ENCODE data around the gene DPEP1. TPM values are rescaled to one million over a fixed set of nuclear protein-coding genes. Genes with fewer than 3 reads are reported as not detected.

DPEP1 gene
- total RNA-seq, 1 donor from 2014 or later = not detected

DNA sequence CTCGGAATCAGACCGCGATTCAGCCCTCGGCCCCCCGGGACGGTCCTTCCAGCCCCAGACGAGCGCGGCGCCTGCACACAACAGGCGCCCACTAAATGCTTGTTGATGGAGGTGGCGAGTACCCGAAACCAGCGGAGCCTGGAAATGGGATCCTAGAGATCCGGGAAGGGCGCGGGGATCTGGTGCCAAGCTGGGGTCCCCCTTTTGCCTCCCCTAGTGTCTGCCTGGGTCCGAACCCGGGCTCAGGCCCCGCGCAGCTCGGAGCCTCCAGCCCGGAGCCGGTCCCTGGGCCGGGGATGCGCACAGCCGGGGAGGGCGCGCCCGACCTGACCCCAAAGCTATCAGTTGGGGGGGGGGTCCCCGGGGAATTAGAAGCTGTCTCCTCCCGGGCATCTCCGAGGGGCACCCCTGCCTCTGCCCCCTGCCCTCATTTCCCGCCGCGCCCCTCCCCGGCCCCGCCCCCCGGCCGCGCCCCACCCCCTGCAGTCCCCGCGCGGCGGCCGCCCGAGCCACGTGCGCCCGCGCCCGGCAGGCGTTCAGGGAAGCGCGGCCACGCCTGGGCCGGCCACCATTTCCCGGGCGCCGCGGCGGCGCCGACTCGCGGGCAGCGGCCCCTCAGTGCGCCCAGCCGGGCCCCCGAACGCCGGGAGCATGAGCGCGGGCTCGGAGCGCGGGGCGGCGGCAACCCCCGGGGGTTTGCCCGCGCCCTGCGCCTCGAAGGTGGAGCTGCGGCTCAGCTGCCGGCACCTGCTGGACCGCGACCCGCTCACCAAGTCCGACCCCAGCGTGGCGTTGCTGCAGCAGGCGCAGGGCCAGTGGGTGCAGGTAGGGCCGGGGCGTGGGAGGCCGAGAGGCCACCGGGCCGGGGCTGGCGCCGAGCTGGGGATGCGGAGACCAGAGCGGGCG, 37.9 kb upstream of the DPEP1 start, which contains the start of gene CPNE7:
CPNE7 (plus strand) TSS at position 512 of the 906 bp plus-strand sequence; CDS start at position 652, 140 bp downstream.
- no peak for TF ChIP-seq CTCF (IDR thresholded peaks at IDR 0.05)
- Mint-ChIP-seq H3K4me1 (ENCODE audit: unreplicated experiment) (peaks cover 16% of the 10 kb centered on the region), H3K27me3 (ENCODE audit: unreplicated experiment) (no peaks in the 10 kb centered on the region), H3K36me3 (ENCODE audit: unreplicated experiment) (no peaks in the 10 kb centered on the region), H3K4me3 (ENCODE audit: unreplicated experiment) (peak within 1 kb of the TSS; percentile 63), H3K9me3 (ENCODE audit: unreplicated experiment) (no peaks in the 10 kb centered on the region), H3K27ac (ENCODE audit: unreplicated experiment) (peak within 1 kb of the TSS; percentile 57)
- no peak for DNase-seq (ENCODE audit: extremely low spot score, unreplicated experiment)

GRCh38 chr16:89576153-89577054, 37.0 kb upstream of the DPEP1 start:
- Mint-ChIP-seq H3K36me3 (ENCODE audit: unreplicated experiment) (no peaks in the 10 kb centered on the region), H3K27me3 (ENCODE audit: unreplicated experiment) (no peaks in the 10 kb centered on the region), H3K4me3 (ENCODE audit: unreplicated experiment) (no peak overlapping the region), H3K9me3 (ENCODE audit: unreplicated experiment) (no peaks in the 10 kb centered on the region), H3K27ac (ENCODE audit: unreplicated experiment) (no peak overlapping the region), H3K4me1 (ENCODE audit: unreplicated experiment) (peaks cover 16% of the 10 kb centered on the region)
- TF ChIP-seq CTCF (IDR thresholded peaks at IDR 0.05) = no peak
- DNase-seq (ENCODE audit: extremely low spot score, unreplicated experiment) = no peak

GRCh38 chr16:89577055-89577759, 36.2 kb upstream of the DPEP1 start:
- H3K4me3 Mint-ChIP-seq (ENCODE audit: unreplicated experiment) = peak overlapping the region; percentile 58
- no peak for TF ChIP-seq CTCF (IDR thresholded peaks at IDR 0.05)
- no peak for DNase-seq (ENCODE audit: extremely low spot score, unreplicated experiment)
- H3K4me1 Mint-ChIP-seq (ENCODE audit: unreplicated experiment) = peaks cover 16% of the 10 kb centered on the region
- H3K27ac Mint-ChIP-seq (ENCODE audit: unreplicated experiment) = no peak overlapping the region
- no peaks in the 10 kb centered on the region for H3K9me3 Mint-ChIP-seq (ENCODE audit: unreplicated experiment)
- no peaks in the 10 kb centered on the region for H3K27me3 Mint-ChIP-seq (ENCODE audit: unreplicated experiment)
- H3K36me3 Mint-ChIP-seq (ENCODE audit: unreplicated experiment) = no peaks in the 10 kb centered on the region

DNA sequence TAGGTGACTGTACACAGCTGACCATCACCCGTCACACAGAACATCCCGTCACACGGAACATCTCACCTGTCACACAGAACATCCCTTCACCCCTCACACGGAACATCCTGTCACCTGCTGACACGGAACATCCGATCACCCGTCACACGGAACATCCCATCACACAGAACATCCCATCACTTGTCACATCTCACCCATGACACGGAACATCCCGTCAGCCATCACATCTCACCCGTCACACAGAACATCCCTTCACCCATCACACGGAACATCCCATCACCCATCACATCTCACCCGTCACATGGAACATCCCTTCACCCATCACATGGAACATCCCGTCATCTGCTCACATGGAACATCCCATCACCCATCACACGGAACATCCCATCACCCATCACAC, 34.1 kb upstream of the DPEP1 start:
- TF ChIP-seq CTCF (IDR thresholded peaks at IDR 0.05) = no peak
- Mint-ChIP-seq H3K36me3 (ENCODE audit: unreplicated experiment) (no peaks in the 10 kb centered on the region), H3K27me3 (ENCODE audit: unreplicated experiment) (no peaks in the 10 kb centered on the region), H3K4me3 (ENCODE audit: unreplicated experiment) (no peak overlapping the region), H3K4me1 (ENCODE audit: unreplicated experiment) (peaks cover 4% of the 10 kb centered on the region), H3K9me3 (ENCODE audit: unreplicated experiment) (no peaks in the 10 kb centered on the region), H3K27ac (ENCODE audit: unreplicated experiment) (no peak overlapping the region)
- no peak for DNase-seq (ENCODE audit: extremely low spot score, unreplicated experiment)
